ENCODE results near the gene BRSK2. TPM values are rescaled to one million over a fixed set of nuclear protein-coding genes. Genes with fewer than 3 reads are reported as not detected.
A peak's percentile ranks its signal among the peaks of the same experiment; 100 is the strongest.
"Not testable (repeated sequence)": the region's sequence is repeated elsewhere in the genome, so short reads cannot be mapped to it uniquely, and the experiment has no call there.

The BRSK2 gene
- total RNA-seq, 1 donor: 4.0 TPM

GRCh38 chr11:1406571-1407485 lies 17.1 kb downstream of the BRSK2 start:
- DNase-seq (ENCODE audit: low read depth in 2 of 3, low spot score in 2 of 3): no peak

GRCh38 chr11:1407668-1408067 lies 17.9 kb downstream of the BRSK2 start:
- DNase-seq (ENCODE audit: low read depth in 2 of 3, low spot score in 2 of 3): no peak

GRCh38 chr11:1408346-1408745 lies 18.6 kb downstream of the BRSK2 start:
- DNase-seq (ENCODE audit: low read depth in 2 of 3, low spot score in 2 of 3): no peak

GRCh38 chr11:1409108-1409851 lies 19.5 kb downstream of the BRSK2 start:
- no peak for DNase-seq (ENCODE audit: low read depth in 2 of 3, low spot score in 2 of 3)

- not testable (repeated sequence) for DNase-seq (ENCODE audit: low read depth in 2 of 3, low spot score in 2 of 3)
Measured at GRCh38 chr11:1409852-1410125, 20.1 kb downstream of the BRSK2 start.

GRCh38 chr11:1410366-1411291 lies 20.9 kb downstream of the BRSK2 start:
- DNase-seq (ENCODE audit: low read depth in 2 of 3, low spot score in 2 of 3): no peak

- DNase-seq (ENCODE audit: low read depth in 2 of 3, low spot score in 2 of 3): no peak
Measured at GRCh38 chr11:1411301-1411700, 21.6 kb downstream of the BRSK2 start.

GRCh38 chr11:1411739-1412138 lies 22.0 kb downstream of the BRSK2 start:
- not testable (repeated sequence) for DNase-seq (ENCODE audit: low read depth in 2 of 3, low spot score in 2 of 3)

GRCh38 chr11:1412377-1413095 lies 22.8 kb downstream of the BRSK2 start:
- no peak for DNase-seq (ENCODE audit: low read depth in 2 of 3, low spot score in 2 of 3)

- DNase-seq (ENCODE audit: low read depth in 2 of 3, low spot score in 2 of 3): no peak
Measured at GRCh38 chr11:1414650-1415049, 24.9 kb downstream of the BRSK2 start.

GRCh38 chr11:1415631-1416030 lies 25.9 kb downstream of the BRSK2 start:
- no peak for DNase-seq (ENCODE audit: low read depth in 2 of 3, low spot score in 2 of 3)

- DNase-seq (ENCODE audit: low read depth in 2 of 3, low spot score in 2 of 3): peak in 1 of 3 donors; percentile 28
Measured at GRCh38 chr11:1418192-1418795, 28.6 kb downstream of the BRSK2 start.

GRCh38 chr11:1419811-1420210 lies 30.1 kb downstream of the BRSK2 start:
- no peak for DNase-seq (ENCODE audit: low read depth in 2 of 3, low spot score in 2 of 3)

GRCh38 chr11:1421291-1421690 lies 31.6 kb downstream of the BRSK2 start:
- DNase-seq (ENCODE audit: low read depth in 2 of 3, low spot score in 2 of 3): no peak

- no peak for DNase-seq (ENCODE audit: low read depth in 2 of 3, low spot score in 2 of 3)
Measured at GRCh38 chr11:1422481-1422880, 32.7 kb downstream of the BRSK2 start.

- no peak for DNase-seq (ENCODE audit: low read depth in 2 of 3, low spot score in 2 of 3)
Measured at GRCh38 chr11:1422981-1423380, 33.2 kb downstream of the BRSK2 start.

GRCh38 chr11:1423406-1423805 lies 33.7 kb downstream of the BRSK2 start:
- DNase-seq (ENCODE audit: low read depth in 2 of 3, low spot score in 2 of 3): not testable (repeated sequence)

- no peak for DNase-seq (ENCODE audit: low read depth in 2 of 3, low spot score in 2 of 3)
Measured at GRCh38 chr11:1425006-1425405, 35.3 kb downstream of the BRSK2 start.

- no peak for DNase-seq (ENCODE audit: low read depth in 2 of 3, low spot score in 2 of 3)
Measured at GRCh38 chr11:1425439-1425838, 35.7 kb downstream of the BRSK2 start.

GRCh38 chr11:1428762-1429316 lies 39.1 kb downstream of the BRSK2 start:
- DNase-seq (ENCODE audit: low read depth in 2 of 3, low spot score in 2 of 3): no peak
